Superior temporal gyrus (tissue), 1 donor: Measurements from ENCODE around the gene STK17A.
"Not testable (repeated sequence)": the region's sequence is repeated elsewhere in the genome, so short reads cannot be mapped to it uniquely, and the experiment has no call there.

Source experiments
- DNase-seq: peaks from one replicate; pipeline ENCODE4 v3.0.0-alpha.2; 2016; ENCODE audit errors: extremely low spot score

The STK17A gene

GRCh38 chr7:43596426-43596825, 13.5 kb downstream of the STK17A start:
- not testable (repeated sequence) for DNase-seq

GRCh38 chr7:43600056-43600455, 17.1 kb downstream of the STK17A start:
- no peak for DNase-seq

GRCh38 chr7:43602256-43602655, 19.3 kb downstream of the STK17A start:
- no peak for DNase-seq

- no peak for DNase-seq
Observed at GRCh38 chr7:43604251-43604650, 21.3 kb downstream of the STK17A start.

- no peak for DNase-seq
Observed at GRCh38 chr7:43609097-43609496, 26.2 kb downstream of the STK17A start.

GRCh38 chr7:43612128-43612527, 29.2 kb downstream of the STK17A start:
- no peak for DNase-seq

- DNase-seq: peak; percentile 23
Observed at GRCh38 chr7:43612599-43613589, 30.0 kb downstream of the STK17A start.

- no peak for DNase-seq
Observed at GRCh38 chr7:43615558-43616145, 32.7 kb downstream of the STK17A start.

GRCh38 chr7:43616977-43617376, 34.1 kb downstream of the STK17A start:
- DNase-seq: no peak

- DNase-seq: no peak
Observed at GRCh38 chr7:43618073-43618472, 35.2 kb downstream of the STK17A start.

GRCh38 chr7:43619213-43620012, 36.5 kb downstream of the STK17A start:
- no peak for DNase-seq

GRCh38 chr7:43621729-43622448, 39.0 kb downstream of the STK17A start:
- DNase-seq: no peak

- no peak for DNase-seq
Observed at GRCh38 chr7:43624156-43624555, 41.2 kb downstream of the STK17A start.

GRCh38 chr7:43625453-43625852, 42.5 kb downstream of the STK17A start:
- no peak for DNase-seq

- no peak for DNase-seq
Observed at GRCh38 chr7:43625980-43626379, 43.1 kb downstream of the STK17A start.

GRCh38 chr7:43626695-43627094, 43.8 kb downstream of the STK17A start:
- no peak for DNase-seq

- DNase-seq: not testable (repeated sequence)
Observed at GRCh38 chr7:43627798-43628197, 44.9 kb downstream of the STK17A start.

- no peak for DNase-seq
Observed at GRCh38 chr7:43628431-43628830, 45.5 kb downstream of the STK17A start.

- DNase-seq: no peak
Observed at GRCh38 chr7:43629857-43630256, 46.9 kb downstream of the STK17A start.

GRCh38 chr7:43630482-43630881, 47.6 kb downstream of the STK17A start:
- no peak for DNase-seq

- DNase-seq: no peak
Observed at GRCh38 chr7:43631559-43631958, 48.7 kb downstream of the STK17A start.

GRCh38 chr7:43632746-43633145, 49.8 kb downstream of the STK17A start:
- no peak for DNase-seq
